Esophagus (tissue), 2 donors: Measurements from ENCODE around the gene MTFP1. TPM values are rescaled to one million over a fixed set of nuclear protein-coding genes. Genes with fewer than 3 reads are reported as not detected.
"Not testable (repeated sequence)": the region's sequence is repeated elsewhere in the genome, so short reads cannot be mapped to it uniquely, and the experiment has no call there.

Experiments
- H3K27ac ChIP-seq, 2 donors: one replicate each; pipeline ENCODE4 v1.5.1; 2013; ENCODE audit warnings: low read depth in 2 of 2, mild to moderate bottlenecking in 2 of 2, inconsistent platforms in 1 of 2, low read length in 1 of 2, moderate library complexity in 1 of 2
- H3K27me3 ChIP-seq, 2 donors: one replicate each; pipeline ENCODE4 v1.6.1; 2013; ENCODE audit warnings: low read length in 2 of 2, control low read depth in 1 of 2, mild to moderate bottlenecking in 1 of 2; ENCODE audit not compliant: insufficient read depth in 2 of 2, control insufficient read depth in 1 of 2
- H3K36me3 ChIP-seq, 2 donors: one replicate each; pipeline ENCODE4 v1.6.1; 2013; ENCODE audit warnings: low read length in 1 of 2; ENCODE audit not compliant: control insufficient read depth in 2 of 2, insufficient read depth in 2 of 2
- H3K4me1 ChIP-seq, 2 donors: one replicate each; pipeline ENCODE4 v1.6.1; 2013; ENCODE audit warnings: low read length in 1 of 2; ENCODE audit not compliant: control insufficient read depth in 2 of 2, insufficient read depth in 2 of 2
- H3K4me3 ChIP-seq, 2 donors: one replicate each; pipeline ENCODE4 v1.5.1; 2013; ENCODE audit warnings: low read length in 2 of 2, mild to moderate bottlenecking in 2 of 2, low read depth in 1 of 2, moderate library complexity in 1 of 2
- H3K9me3 ChIP-seq, 2 donors: one replicate each; pipeline ENCODE4 v1.6.1; 2013; ENCODE audit warnings: mild to moderate bottlenecking in 2 of 2, low read depth in 1 of 2, low read length in 1 of 2, moderate library complexity in 1 of 2; ENCODE audit not compliant: control insufficient read depth in 2 of 2, insufficient read depth in 1 of 2
- WGBS, 2 donors: extraction: QIAGEN DNeasy Blood & Tissue Kit; methylation state at CpG; one replicate each; pipeline ENCODE4 v1.1.7; 2013; 5-methylcytosine and 5-hydroxymethylcytosine counted together
- polyA plus RNA-seq, 2 donors: library from polyadenylated mRNA; stranded (reverse); fragments of 200-250 nt; gene quantifications; one replicate each; pipeline ENCODE4 v1.2.3, GENCODE V29; 2013
- donor health status: healthy with polysubstance abuse.
- donor health status: Bipolar disorder and iron deficiency.

The MTFP1 gene
- polyA plus RNA-seq, 2 donors = 19.7 to 23.5 TPM

DNA sequence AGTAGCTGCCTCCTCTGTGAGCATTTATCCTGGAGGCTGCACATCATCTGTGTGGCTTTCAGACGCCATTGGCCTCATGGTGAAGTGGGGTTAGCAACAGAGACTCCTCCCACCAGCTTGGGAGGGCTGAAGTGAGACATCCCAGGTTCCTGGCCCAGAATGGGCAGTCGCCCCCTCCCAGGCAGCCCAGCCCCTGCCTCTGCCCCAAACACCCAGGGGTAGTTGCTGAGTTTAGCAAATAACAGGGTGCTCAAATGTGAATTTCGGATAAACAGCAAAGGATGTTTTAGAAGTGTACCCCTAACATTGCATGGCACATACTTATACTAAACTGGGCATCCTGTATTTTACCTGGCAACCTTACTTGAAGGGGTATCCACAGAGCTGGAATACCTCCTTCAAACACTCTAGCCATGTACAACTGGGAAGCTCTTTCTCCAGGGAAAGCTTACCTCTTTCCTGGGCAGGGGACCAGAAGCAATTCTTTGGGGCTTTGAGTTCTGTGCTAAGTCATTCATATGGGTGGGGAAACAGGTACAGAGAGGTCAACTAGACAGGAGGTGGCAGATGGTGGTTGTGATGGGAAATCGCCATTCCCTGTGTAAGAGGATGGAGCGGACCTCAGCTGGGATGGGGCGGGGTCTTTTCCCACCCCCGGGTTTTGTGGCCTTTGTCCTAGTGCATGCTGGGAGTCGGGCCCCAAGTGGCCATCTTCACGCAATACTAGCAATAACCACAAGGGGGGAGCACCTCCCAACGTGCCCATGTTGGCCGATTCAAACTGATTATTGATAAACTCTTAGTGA, 19.3 kb downstream of the MTFP1 start:
- H3K4me1 ChIP-seq = peaks cover 0 to 7% of the 10 kb centered on the region in 2 donors
- H3K9me3 ChIP-seq = no peaks in the 10 kb centered on the region
- H3K27ac ChIP-seq = peak overlapping the region in 1 of 2 donors; percentile 70
- no peaks in the 10 kb centered on the region for H3K27me3 ChIP-seq
- H3K4me3 ChIP-seq = no peak overlapping the region
- H3K36me3 ChIP-seq = no peaks in the 10 kb centered on the region
- 22 to 32% methylated on average over 11 of the region's 11 CpGs for WGBS, 2 donors

DNA sequence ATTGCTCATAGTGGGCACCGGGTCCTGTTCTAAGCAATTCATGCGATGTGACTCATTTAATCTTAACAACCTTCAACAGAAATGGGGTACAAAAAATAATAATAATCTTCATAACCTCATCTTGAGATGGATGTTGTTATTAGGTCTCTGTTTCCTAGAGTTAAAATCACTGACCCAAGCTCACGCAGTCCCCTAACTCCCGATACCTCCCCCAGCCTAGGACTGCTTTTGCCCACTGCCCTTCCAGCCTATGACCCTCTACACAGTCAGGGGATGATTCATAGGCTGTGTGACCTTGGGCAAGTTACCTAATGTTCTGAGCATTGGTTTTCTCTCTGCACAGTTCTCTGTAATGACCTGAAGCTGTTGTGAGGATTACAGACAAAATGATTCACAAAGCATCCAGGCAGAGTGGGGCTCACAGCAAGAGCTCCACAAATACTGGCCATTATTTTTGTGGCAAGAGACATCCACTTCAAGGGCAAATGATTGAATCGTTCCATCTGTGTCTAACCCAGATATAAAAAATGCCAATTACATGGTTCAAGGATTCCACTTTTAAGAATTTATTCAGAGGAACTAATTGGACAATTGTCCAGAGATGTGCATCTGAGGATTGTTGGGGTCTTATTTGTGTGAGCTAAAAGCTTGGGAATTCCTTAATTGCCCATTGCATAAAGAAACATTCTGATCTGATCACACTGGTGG, 20.0 kb downstream of the MTFP1 start:
- Histone ChIP-seq H3K27me3 (no peaks in the 10 kb centered on the region), H3K9me3 (no peaks in the 10 kb centered on the region), H3K27ac (no peak overlapping the region), H3K4me1 (peaks cover 0 to 4% of the 10 kb centered on the region in 2 donors), H3K4me3 (no peak overlapping the region), H3K36me3 (no peaks in the 10 kb centered on the region)
- WGBS, 2 donors = 46 to 55% methylated on average over 5 of the region's 5 CpGs

DNA sequence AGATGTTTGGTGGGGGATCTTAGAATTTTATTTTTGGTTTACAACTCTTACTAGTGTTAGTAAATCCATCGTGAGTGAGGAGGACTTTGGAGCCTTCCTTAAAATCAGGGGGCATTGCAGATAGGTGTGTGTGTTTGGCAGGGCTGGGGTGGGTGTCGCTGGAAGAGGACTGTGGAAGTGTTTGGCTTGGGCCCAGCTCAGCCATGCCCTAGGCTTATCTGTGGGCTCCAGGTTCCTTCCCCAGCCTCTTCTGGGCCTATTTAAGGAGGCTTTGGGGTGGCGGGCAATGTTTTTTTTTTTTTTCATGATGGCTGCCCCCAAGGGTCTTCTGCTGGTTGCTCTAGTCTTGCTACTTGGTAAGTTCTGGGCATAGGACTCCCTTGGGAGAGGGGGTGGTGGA, 22.1 kb downstream of the MTFP1 start:
- Histone ChIP-seq H3K36me3 (no peaks in the 10 kb centered on the region), H3K4me1 (peaks cover 0 to 4% of the 10 kb centered on the region in 2 donors), H3K27me3 (no peaks in the 10 kb centered on the region), H3K9me3 (no peaks in the 10 kb centered on the region), H3K27ac (no peak overlapping the region), H3K4me3 (no peak overlapping the region)
- WGBS, 2 donors = 84 to 93% methylated on average over 3 of the region's 3 CpGs

DNA sequence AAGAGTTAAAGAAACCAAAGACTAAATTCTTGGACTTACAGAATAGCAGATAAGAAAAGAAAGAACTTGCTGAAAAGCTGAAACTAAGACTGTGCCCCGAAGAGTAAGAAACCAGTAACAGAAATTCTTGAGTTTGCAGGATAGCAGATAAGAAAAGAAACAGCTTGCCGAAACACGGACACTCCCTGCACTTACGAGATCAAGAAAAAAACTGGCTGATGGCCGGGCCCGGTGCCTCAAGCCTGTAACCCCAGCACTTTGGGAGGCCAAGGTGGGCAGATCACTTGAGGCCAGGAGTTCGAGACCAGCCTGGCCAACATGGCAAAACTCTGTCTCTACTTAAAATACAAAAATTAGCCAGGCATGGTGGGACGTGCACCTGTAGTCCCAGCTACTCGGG, 25.9 kb downstream of the MTFP1 start:
- H3K4me3 ChIP-seq, H3K4me1 ChIP-seq, H3K27me3 ChIP-seq, H3K36me3 ChIP-seq, H3K9me3 ChIP-seq, H3K27ac ChIP-seq: not testable (repeated sequence)
- WGBS, 2 donors = 38 to 39% methylated on average over 9 of the region's 9 CpGs

DNA sequence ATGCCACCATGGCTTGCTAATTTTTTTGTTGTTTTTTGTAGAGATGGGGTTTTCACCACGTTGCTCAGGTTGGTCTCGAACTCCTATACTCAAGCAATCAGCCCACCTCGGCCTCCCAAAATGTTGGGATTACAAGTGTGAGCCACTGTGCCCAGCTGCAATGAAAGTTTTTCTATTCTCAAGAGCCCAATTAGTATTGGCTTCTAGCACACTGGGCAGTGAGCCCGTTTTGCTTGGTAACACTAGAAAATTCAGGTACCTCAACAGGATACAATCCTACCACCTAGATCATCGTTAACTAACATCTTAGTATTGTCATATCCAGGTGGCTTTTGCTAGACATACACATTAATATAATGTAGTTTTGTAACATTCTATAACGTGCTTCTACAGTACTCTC, 27.3 kb downstream of the MTFP1 start:
- Histone ChIP-seq H3K4me3 (no peak overlapping the region), H3K27me3 (no peaks in the 10 kb centered on the region), H3K4me1 (peaks cover 0 to 4% of the 10 kb centered on the region in 2 donors), H3K27ac (no peak overlapping the region), H3K9me3 (no peaks in the 10 kb centered on the region), H3K36me3 (no peaks in the 10 kb centered on the region)
- 81 to 89% methylated on average over 6 of the region's 6 CpGs for WGBS, 2 donors

DNA sequence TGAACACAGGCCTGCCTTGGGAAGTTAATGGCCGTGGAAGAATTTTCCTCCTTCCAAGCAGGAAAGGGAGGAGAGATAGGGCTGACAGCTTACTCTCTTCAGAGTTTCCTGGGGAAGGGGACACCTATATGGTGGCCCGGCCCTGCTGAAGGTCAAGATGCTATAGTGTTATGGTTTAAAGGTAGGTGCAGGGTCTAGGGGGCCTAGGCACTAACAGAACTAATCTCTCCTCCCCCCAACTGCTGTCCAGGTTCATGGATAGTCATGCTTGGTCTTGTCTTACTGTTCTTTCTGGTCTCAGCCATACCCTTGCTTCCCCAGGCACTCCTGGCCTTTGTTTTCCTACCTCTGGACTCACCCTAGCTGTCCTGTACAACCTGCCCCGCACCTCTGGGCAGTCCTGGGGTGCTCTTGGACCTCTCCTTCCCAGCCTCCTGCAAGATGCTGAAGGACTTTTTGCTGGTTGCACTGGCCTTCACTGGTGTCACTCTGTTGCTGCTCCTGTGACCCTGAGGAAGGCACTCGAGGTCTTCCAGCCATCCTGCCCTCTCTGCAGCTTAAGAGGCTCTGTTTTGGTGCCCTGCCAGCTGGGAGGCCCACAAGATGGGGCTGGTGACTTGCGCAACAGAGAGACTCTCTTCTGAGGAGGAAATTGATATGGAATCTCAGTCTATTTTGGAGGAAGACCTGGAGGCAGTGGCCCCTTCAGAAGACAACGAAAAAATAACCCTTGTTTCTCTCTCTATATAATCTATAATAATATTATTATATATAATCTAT, 28.4 kb downstream of the MTFP1 start:
- H3K4me1 ChIP-seq = peaks cover 0 to 8% of the 10 kb centered on the region in 2 donors
- H3K9me3 ChIP-seq = no peaks in the 10 kb centered on the region
- WGBS, 2 donors = 66 to 72% methylated on average over 6 of the region's 6 CpGs

DNA sequence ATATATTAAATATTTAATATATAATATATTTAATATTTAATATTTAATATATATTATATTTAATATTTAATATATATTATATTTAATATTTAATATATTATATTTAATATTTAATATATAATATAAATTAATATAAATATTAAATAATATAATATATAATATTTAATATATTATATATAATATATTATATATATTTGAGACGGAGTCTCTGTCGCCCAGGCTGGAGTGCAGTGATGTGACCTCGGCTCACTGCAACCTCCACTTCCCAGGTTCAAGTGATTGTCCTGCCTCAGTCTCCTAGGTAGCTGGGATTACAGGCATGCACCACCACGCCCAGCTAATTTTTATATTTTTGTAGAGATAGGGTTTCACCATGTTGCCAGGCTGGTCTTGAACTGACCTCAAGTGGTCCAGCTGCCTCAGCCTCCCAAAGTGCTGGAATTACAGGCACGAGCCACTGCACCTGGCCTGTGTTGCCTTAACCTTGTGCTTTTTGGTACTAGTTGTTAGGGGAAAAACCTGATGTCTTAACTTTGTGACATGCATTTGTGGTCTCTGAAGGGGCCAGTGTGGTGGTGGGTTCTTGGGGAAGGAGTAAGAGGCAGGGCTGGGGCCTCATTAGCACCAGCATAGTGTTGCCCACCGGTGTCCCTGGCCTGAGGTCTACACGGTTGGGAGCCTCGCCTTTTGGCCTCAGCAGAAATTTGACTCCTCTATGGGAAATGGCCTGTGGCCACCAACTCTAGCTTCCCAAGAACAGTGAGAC, 29.7 kb downstream of the MTFP1 start:
- 90 to 91% methylated on average over 8 of the region's 8 CpGs for WGBS, 2 donors
- H3K27me3 ChIP-seq = no peaks in the 10 kb centered on the region
- no peaks in the 10 kb centered on the region for H3K36me3 ChIP-seq
- no peak overlapping the region for H3K4me3 ChIP-seq
- H3K4me1 ChIP-seq = peaks cover 4 to 8% of the 10 kb centered on the region in 2 donors
- H3K27ac ChIP-seq = no peak overlapping the region
- peaks cover 0 to 2% of the 10 kb centered on the region in 2 donors for H3K9me3 ChIP-seq

More for the DNA sequence above, 28.4 kb downstream of the MTFP1 start:
- no peaks in the 10 kb centered on the region for H3K36me3 ChIP-seq
- H3K4me3 ChIP-seq = no peak overlapping the region
- H3K27me3 ChIP-seq = no peaks in the 10 kb centered on the region
- H3K27ac ChIP-seq = no peak overlapping the region

DNA sequence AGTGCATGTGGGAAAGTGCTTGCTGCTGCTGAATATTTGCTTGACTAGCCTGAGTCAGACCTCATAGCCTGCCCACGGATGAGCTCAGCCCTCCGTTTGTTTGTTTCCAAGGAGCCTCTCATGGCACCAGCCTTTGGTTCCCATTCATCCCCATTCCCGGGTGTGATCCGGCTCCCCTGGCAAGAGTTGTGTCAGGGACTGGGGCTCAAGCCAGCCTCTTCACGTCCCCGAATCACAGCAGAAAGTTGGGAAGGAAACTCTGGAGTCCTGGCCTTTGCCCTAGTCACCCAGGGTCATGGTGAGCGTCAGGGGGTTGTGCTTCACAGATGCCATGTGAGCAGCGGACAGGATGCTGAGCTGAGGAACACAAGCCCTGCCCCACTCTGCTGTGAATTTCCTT, 32.4 kb downstream of the MTFP1 start:
- WGBS, 2 donors = 52 to 58% methylated on average over 8 of the region's 8 CpGs
- Histone ChIP-seq H3K9me3 (peaks cover 0 to 3% of the 10 kb centered on the region in 2 donors), H3K36me3 (no peaks in the 10 kb centered on the region), H3K27me3 (no peaks in the 10 kb centered on the region), H3K4me3 (no peak overlapping the region), H3K4me1 (peaks cover 6 to 8% of the 10 kb centered on the region in 2 donors), H3K27ac (no peak overlapping the region)
